ENCODE results near the gene DNAJC22.

GRCh38 chr12:49323524-49324097, 23.1 kb upstream of the DNAJC22 start:
- TF ChIP-seq ZBTB33 (IDR thresholded peaks at IDR 0.05; ENCODE audit: extremely low read depth, insufficient replicate concordance, low read length) (no peak), EZH2 (IDR thresholded peaks at IDR 0.05) (no peak), CTCF (IDR thresholded peaks at IDR 0.05 in 2 of 3, conservative IDR thresholded peaks at IDR 0.05 in 1 of 3; ENCODE audit: borderline replicate concordance in 1 of 3, insufficient read depth in 1 of 3, low read depth in 2 of 3, low read length in 2 of 3) (no peak)
